ENCODE measurements around the gene SLC25A29.

SLC25A29 gene

GRCh38 chr14:100329233-100330006, 23.2 kb upstream of the SLC25A29 start:
- no peaks in the 10 kb centered on the region for H3K27me3 ChIP-seq (ENCODE audit: insufficient read depth, low read depth, severe bottlenecking)
- no peaks in the 10 kb centered on the region for H3K36me3 ChIP-seq
- H3K27ac ChIP-seq: no peak overlapping the region
- H3K9me3 ChIP-seq (ENCODE audit: severe bottlenecking): no peaks in the 10 kb centered on the region
- DNase-seq: no peak
- no peak for TF ChIP-seq CTCF (IDR thresholded peaks at IDR 0.05; ENCODE audit: low read depth, low read length)
- H3K4me3 ChIP-seq (ENCODE audit: low read depth, low read length): no peak overlapping the region

- Histone ChIP-seq H3K4me3 (ENCODE audit: low read depth, low read length) (no peak overlapping the region), H3K36me3 (no peaks in the 10 kb centered on the region), H3K27ac (no peak overlapping the region), H3K27me3 (ENCODE audit: insufficient read depth, low read depth, severe bottlenecking) (no peaks in the 10 kb centered on the region), H3K9me3 (ENCODE audit: severe bottlenecking) (no peaks in the 10 kb centered on the region)
- DNase-seq: no peak
- no peak for TF ChIP-seq CTCF (IDR thresholded peaks at IDR 0.05; ENCODE audit: low read depth, low read length)
Measured at GRCh38 chr14:100328495-100329163, 22.4 kb upstream of the SLC25A29 start.

GRCh38 chr14:100327128-100327527, 20.9 kb upstream of the SLC25A29 start:
- no peak for TF ChIP-seq CTCF (IDR thresholded peaks at IDR 0.05; ENCODE audit: low read depth, low read length)
- DNase-seq: no peak
- Histone ChIP-seq H3K9me3 (ENCODE audit: severe bottlenecking) (no peaks in the 10 kb centered on the region), H3K27me3 (ENCODE audit: insufficient read depth, low read depth, severe bottlenecking) (no peaks in the 10 kb centered on the region), H3K4me3 (ENCODE audit: low read depth, low read length) (no peak overlapping the region), H3K27ac (no peak overlapping the region), H3K36me3 (no peaks in the 10 kb centered on the region)

GRCh38 chr14:100325958-100326357, 19.7 kb upstream of the SLC25A29 start:
- no peaks in the 10 kb centered on the region for H3K27me3 ChIP-seq (ENCODE audit: insufficient read depth, low read depth, severe bottlenecking)
- no peaks in the 10 kb centered on the region for H3K9me3 ChIP-seq (ENCODE audit: severe bottlenecking)
- no peak overlapping the region for H3K4me3 ChIP-seq (ENCODE audit: low read depth, low read length)
- H3K27ac ChIP-seq: no peak overlapping the region
- no peak for TF ChIP-seq CTCF (IDR thresholded peaks at IDR 0.05; ENCODE audit: low read depth, low read length)
- no peaks in the 10 kb centered on the region for H3K36me3 ChIP-seq
- no peak for DNase-seq

- no peak for DNase-seq
- Histone ChIP-seq H3K27me3 (ENCODE audit: insufficient read depth, low read depth, severe bottlenecking) (no peaks in the 10 kb centered on the region), H3K4me3 (ENCODE audit: low read depth, low read length) (no peak overlapping the region), H3K36me3 (no peaks in the 10 kb centered on the region), H3K9me3 (ENCODE audit: severe bottlenecking) (no peaks in the 10 kb centered on the region), H3K27ac (no peak overlapping the region)
- TF ChIP-seq CTCF (IDR thresholded peaks at IDR 0.05; ENCODE audit: low read depth, low read length): no peak
Measured at GRCh38 chr14:100325231-100325632, 19.0 kb upstream of the SLC25A29 start.
